ENCODE measurements around the gene TET1.
"Not testable (repeated sequence)": the region's sequence is repeated elsewhere in the genome, so short reads cannot be mapped to it uniquely, and the experiment has no call there.

Gene TET1

DNA sequence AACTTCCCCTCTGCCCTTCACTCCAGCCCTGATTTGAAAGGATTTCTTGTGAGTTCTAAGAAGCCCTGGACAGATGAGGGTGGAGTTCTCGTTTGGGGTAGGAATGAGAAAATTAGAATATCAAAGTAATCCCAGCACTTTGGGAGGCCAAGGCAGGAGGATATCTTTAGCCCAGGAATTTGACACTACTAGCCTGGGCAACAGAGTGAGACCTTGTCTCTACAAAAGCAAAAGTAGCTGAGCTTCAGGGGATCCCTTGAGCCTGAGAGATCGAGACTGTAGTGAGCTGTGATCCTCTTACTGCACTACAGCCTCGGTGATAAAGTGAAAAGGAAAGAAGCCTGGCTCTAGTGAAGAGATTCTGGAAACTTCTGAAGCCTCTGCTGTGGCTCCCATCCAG is 76.2 kb downstream of the TET1 start:
- TF ChIP-seq ZFX (IDR thresholded peaks at IDR 0.05; ENCODE audit: borderline replicate concordance), result no peak
- TF ChIP-seq, protein P1, sequence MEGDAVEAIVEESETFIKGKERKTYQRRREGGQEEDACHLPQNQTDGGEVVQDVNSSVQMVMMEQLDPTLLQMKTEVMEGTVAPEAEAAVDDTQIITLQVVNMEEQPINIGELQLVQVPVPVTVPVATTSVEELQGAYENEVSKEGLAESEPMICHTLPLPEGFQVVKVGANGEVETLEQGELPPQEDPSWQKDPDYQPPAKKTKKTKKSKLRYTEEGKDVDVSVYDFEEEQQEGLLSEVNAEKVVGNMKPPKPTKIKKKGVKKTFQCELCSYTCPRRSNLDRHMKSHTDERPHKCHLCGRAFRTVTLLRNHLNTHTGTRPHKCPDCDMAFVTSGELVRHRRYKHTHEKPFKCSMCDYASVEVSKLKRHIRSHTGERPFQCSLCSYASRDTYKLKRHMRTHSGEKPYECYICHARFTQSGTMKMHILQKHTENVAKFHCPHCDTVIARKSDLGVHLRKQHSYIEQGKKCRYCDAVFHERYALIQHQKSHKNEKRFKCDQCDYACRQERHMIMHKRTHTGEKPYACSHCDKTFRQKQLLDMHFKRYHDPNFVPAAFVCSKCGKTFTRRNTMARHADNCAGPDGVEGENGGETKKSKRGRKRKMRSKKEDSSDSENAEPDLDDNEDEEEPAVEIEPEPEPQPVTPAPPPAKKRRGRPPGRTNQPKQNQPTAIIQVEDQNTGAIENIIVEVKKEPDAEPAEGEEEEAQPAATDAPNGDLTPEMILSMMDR (IDR thresholded peaks at IDR 0.05), result no peak
- no peak overlapping the region for H3K27ac ChIP-seq

DNA sequence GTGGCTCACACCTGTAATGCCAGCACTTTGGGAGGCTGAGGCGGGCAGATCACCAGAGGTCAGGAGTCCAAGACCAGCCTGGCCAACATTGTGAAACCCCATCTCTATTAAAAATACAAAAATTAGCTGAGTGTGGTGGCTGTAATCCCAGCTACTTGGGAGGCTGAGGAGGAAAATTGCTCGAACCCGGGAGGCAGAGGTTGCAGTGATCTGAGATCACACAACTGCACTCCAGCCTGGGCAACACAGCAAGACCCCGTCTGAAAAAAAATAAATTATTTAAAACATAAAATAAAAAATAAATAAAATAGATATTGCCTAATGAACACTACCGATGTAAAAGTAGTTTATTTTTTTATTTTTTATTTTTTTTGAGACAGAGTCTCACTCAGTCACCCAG is 83.4 kb downstream of the TET1 start:
- H3K27ac ChIP-seq, result not testable (repeated sequence)

DNA sequence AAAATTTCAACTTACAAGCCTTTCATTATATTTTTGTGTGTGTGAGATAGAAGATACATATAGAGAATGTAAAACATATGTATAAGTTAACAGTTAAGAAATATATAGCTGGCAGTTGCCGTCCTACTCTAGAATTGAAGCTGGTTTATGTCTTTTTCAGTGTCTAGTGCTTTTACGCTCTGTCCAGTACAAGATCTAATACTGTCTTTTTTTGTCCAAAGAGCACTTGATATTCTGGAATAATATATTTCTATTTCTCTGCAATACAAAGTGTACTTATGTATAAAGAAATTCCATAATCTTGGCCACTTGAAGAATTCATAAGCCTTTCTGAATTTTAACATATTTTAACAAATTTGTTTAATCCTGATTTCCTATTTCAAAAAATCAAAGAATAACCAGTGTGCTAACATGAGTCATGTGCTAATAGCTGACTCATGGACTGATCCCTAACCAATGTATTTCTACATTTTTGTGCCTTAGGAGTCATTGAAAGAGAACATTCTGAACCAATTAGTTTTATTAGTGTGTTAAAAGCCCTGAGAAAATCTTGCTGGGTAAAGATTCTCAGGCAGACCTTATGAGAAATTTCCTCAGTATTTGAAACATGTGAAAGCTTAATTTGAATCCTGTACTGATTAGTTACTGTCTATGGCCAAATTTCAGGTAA is 87.7 kb downstream of the TET1 start:
- no peak overlapping the region for H3K27ac ChIP-seq
- TF ChIP-seq, protein P1 (IDR thresholded peaks at IDR 0.05), result no peak
- TF ChIP-seq ZFX (IDR thresholded peaks at IDR 0.05; ENCODE audit: borderline replicate concordance), result no peak

DNA sequence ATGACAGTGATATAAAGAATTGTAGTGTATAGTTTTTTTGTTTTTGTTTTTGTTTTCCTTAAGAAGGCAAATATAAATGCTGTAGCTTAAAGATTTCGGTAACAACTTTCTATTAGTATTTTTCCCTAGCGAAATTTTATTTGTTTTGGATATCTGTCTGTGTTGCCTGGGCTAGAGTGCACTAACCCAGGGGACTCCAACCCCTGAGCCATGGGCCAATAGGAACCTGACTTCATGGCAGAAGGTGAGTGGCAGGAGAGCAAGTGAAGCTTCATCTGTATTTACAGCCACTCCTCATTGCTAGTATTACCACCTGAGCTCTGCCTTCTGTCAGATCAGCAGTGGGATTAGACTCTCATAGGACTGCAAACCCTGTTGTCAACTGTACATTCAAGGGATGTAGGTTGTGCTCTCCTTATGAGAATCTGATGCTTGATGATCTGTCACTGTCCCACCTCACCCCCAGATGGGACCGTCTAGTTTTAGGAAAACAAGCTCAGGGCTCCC is 95.5 kb downstream of the TET1 start:
- TF ChIP-seq, protein P1 (IDR thresholded peaks at IDR 0.05), result no peak
- TF ChIP-seq ZFX (IDR thresholded peaks at IDR 0.05; ENCODE audit: borderline replicate concordance), result no peak
- no peak overlapping the region for H3K27ac ChIP-seq

DNA sequence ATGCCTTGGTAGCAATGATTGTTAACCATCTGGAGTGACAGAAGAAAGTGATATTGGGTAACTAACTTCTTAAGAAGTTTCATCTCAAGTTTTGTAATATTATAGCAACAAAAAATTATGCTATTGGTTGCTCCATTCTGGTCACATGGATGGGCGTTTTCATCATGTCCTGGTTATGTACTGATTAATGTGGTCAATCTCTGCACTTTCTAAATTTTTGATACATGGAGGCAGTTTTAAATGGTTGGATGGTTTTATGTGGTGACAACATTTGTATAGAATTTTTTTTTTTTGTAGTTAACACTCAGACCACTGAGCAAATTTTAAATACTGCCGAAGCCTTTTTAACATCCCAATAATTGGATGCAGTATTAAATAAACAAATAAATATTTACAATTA is 105.7 kb downstream of the TET1 start:
- H3K27ac ChIP-seq, result no peak overlapping the region
- TF ChIP-seq ZFX (IDR thresholded peaks at IDR 0.05; ENCODE audit: borderline replicate concordance), result no peak
- TF ChIP-seq, protein P1 (IDR thresholded peaks at IDR 0.05), result no peak

DNA sequence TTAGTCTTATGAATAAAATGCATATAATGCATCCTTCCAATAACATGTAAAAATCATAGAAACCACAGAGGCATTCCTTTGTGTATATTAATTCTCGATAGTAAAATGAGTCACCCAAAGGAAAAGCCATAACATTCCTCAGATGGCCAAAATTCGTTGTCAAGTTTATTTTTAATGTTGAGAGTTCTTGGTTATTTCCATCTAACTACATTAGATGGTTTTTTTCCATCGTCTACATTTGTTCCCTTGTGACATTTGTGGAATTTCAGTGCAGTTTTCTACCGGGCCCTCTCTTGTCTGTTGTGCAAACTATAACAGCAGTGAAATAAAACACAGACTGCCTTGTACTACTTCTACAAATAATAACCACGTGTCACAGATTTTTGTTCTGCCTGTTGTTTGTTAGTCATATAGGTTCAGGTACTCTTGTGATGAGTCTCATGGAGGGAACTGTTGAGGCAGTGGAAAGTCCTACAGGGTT is 106.2 kb downstream of the TET1 start:
- no peak overlapping the region for H3K27ac ChIP-seq
- TF ChIP-seq, protein P1 (IDR thresholded peaks at IDR 0.05), result no peak
- no peak for TF ChIP-seq ZFX (IDR thresholded peaks at IDR 0.05; ENCODE audit: borderline replicate concordance)

DNA sequence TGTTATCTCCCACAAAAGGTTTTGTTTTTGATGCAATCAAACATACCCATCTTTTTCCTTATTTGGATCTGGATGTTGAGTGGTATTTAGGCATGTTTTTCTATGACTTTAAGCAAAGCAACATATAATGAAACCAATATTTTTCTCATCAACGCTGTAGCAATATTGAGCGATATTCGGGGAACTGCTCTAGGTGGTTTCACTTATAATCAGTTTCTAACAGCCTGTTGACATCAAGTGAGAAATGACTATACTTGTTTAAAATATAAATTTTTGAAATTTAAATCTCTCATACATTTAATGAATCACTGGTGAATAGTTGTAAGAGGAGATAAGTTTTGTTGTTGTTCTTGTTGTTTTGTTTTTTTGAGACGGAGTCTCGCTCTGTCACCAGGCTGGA is 108.1 kb downstream of the TET1 start:
- no peak overlapping the region for H3K27ac ChIP-seq
- TF ChIP-seq, protein P1 (IDR thresholded peaks at IDR 0.05), result no peak
- TF ChIP-seq ZFX (IDR thresholded peaks at IDR 0.05; ENCODE audit: borderline replicate concordance), result no peak

DNA sequence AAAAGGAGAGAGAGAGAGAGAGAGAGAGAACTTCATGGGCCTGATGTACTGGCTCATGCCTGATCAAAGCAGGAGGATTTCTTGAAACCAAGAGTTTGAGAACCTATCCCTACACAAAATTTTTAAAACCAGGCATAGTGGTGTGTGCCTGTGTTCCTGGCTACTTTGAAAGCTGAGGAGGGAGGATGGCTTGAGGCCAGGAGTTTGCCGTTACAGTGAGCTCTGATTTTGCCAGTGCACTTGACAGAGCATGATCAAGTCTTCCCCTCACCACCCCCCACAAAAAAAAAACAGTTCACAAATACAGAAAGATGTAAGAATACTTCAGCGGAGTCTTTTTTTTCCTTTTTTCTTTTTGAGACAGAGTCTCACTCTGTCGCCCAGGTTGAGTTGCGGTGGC is 108.8 kb downstream of the TET1 start:
- TF ChIP-seq, protein P1 (IDR thresholded peaks at IDR 0.05), result no peak
- TF ChIP-seq ZFX (IDR thresholded peaks at IDR 0.05; ENCODE audit: borderline replicate concordance), result no peak

More for the DNA sequence above, 108.8 kb downstream of the TET1 start:
- H3K27ac ChIP-seq, result no peak overlapping the region
